ENCODE data around the gene KCNJ12.
"Not testable (repeated sequence)": the region's sequence is repeated elsewhere in the genome, so short reads cannot be mapped to it uniquely, and the experiment has no call there.

The KCNJ12 gene

GRCh38 chr17:21425736-21426135, 49.6 kb downstream of the KCNJ12 start:
- H3K9me3 ChIP-seq (ENCODE audit: low read depth, low read length), result no peaks in the 10 kb centered on the region
- TF ChIP-seq EZH2 (IDR thresholded peaks at IDR 0.05), result no peak
- TF ChIP-seq FOXP2 (optimal IDR thresholded peaks at IDR 0.05; ENCODE audit: control extremely low read depth, extremely low read length, insufficient read depth), result no peak
- TF ChIP-seq POLR2AphosphoS5 (IDR thresholded peaks at IDR 0.05; ENCODE audit: borderline replicate concordance, low read depth, low read length), result no peak
- no peak for DNase-seq (ENCODE audit: low read depth, low spot score)
- no peak overlapping the region for H3K27ac ChIP-seq
- H3K4me3 ChIP-seq, result no peak overlapping the region
- H3K9ac ChIP-seq (ENCODE audit: insufficient read length), result no peak overlapping the region
- H3K36me3 ChIP-seq (ENCODE audit: insufficient read depth, low read length), result no peaks in the 10 kb centered on the region

- not testable (repeated sequence) for H3K36me3 ChIP-seq (ENCODE audit: insufficient read depth, low read length); H3K4me3 ChIP-seq; H3K9ac ChIP-seq (ENCODE audit: insufficient read length); DNase-seq (ENCODE audit: low read depth, low spot score); H3K27ac ChIP-seq; H3K9me3 ChIP-seq (ENCODE audit: low read depth, low read length)
Measured at GRCh38 chr17:21426246-21426645, 50.1 kb downstream of the KCNJ12 start.

- not testable (repeated sequence) for H3K4me3 ChIP-seq; H3K27ac ChIP-seq; DNase-seq (ENCODE audit: low read depth, low spot score); H3K9me3 ChIP-seq (ENCODE audit: low read depth, low read length); H3K9ac ChIP-seq (ENCODE audit: insufficient read length); H3K36me3 ChIP-seq (ENCODE audit: insufficient read depth, low read length)
Measured at GRCh38 chr17:21426876-21427275, 50.7 kb downstream of the KCNJ12 start.

GRCh38 chr17:21427727-21428126, 51.6 kb downstream of the KCNJ12 start:
- not testable (repeated sequence) for H3K9me3 ChIP-seq (ENCODE audit: low read depth, low read length); H3K36me3 ChIP-seq (ENCODE audit: insufficient read depth, low read length); H3K9ac ChIP-seq (ENCODE audit: insufficient read length); H3K4me3 ChIP-seq; DNase-seq (ENCODE audit: low read depth, low spot score); H3K27ac ChIP-seq

- H3K9me3 ChIP-seq (ENCODE audit: low read depth, low read length); H3K9ac ChIP-seq (ENCODE audit: insufficient read length); DNase-seq (ENCODE audit: low read depth, low spot score); H3K36me3 ChIP-seq (ENCODE audit: insufficient read depth, low read length); H3K27ac ChIP-seq; H3K4me3 ChIP-seq: not testable (repeated sequence)
Measured at GRCh38 chr17:21428752-21429424, 52.7 kb downstream of the KCNJ12 start.

- not testable (repeated sequence) for H3K9me3 ChIP-seq (ENCODE audit: low read depth, low read length); H3K4me3 ChIP-seq; DNase-seq (ENCODE audit: low read depth, low spot score); H3K9ac ChIP-seq (ENCODE audit: insufficient read length); H3K36me3 ChIP-seq (ENCODE audit: insufficient read depth, low read length); H3K27ac ChIP-seq
Measured at GRCh38 chr17:21429921-21430628, 53.9 kb downstream of the KCNJ12 start.

GRCh38 chr17:21433971-21434370, 57.8 kb downstream of the KCNJ12 start:
- H3K36me3 ChIP-seq (ENCODE audit: insufficient read depth, low read length); H3K27ac ChIP-seq; H3K9me3 ChIP-seq (ENCODE audit: low read depth, low read length): not testable (repeated sequence)

DNA sequence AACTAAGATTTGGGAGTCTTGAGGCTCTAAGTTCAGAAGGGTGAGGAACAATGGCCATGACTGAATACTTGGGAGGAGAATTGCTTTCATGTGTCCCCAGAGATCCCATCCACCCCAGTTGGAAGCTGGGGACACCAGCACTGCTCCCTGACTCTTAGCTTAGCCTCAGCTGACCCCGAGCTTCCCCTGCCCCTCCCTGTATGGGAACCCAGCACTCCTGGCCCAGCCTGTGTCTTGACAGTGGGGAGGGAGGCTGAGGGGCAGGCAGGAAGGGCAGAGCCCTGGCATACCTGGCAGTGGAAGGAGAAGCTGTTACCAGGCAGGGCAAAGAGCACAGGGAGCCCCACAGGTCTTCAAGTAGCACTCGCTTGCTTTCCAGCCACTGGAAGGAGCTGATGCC, 58.8 kb downstream of the KCNJ12 start:
- not testable (repeated sequence) for H3K9ac ChIP-seq (ENCODE audit: insufficient read length); H3K9me3 ChIP-seq (ENCODE audit: low read depth, low read length); H3K27ac ChIP-seq; H3K4me3 ChIP-seq; H3K36me3 ChIP-seq (ENCODE audit: insufficient read depth, low read length); DNase-seq (ENCODE audit: low read depth, low spot score)

More at GRCh38 chr17:21433971-21434370, 57.8 kb downstream of the KCNJ12 start:
- not testable (repeated sequence) for H3K9ac ChIP-seq (ENCODE audit: insufficient read length); DNase-seq (ENCODE audit: low read depth, low spot score); H3K4me3 ChIP-seq

DNA sequence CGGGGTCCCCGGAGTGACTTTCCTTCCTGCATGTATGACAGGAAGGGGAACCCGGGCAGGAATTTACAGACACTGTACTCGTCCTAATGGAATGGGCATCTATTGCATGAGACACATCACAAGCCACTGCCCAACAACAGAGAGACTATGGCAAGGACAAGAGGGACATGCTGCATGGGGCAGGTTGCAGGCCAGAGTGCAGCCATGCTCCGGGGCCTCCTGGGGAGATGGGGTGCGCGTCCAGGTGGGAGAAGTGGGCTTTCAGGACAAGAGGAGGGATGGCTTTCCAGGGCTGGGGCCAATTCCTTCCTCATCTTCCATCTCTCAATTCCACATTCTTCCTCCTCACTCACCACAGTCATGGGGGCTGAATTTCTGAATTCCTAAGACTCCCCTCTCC, 60.3 kb downstream of the KCNJ12 start:
- H3K36me3 ChIP-seq (ENCODE audit: insufficient read depth, low read length); H3K4me3 ChIP-seq; H3K27ac ChIP-seq; H3K9ac ChIP-seq (ENCODE audit: insufficient read length); H3K9me3 ChIP-seq (ENCODE audit: low read depth, low read length); DNase-seq (ENCODE audit: low read depth, low spot score): not testable (repeated sequence)

DNA sequence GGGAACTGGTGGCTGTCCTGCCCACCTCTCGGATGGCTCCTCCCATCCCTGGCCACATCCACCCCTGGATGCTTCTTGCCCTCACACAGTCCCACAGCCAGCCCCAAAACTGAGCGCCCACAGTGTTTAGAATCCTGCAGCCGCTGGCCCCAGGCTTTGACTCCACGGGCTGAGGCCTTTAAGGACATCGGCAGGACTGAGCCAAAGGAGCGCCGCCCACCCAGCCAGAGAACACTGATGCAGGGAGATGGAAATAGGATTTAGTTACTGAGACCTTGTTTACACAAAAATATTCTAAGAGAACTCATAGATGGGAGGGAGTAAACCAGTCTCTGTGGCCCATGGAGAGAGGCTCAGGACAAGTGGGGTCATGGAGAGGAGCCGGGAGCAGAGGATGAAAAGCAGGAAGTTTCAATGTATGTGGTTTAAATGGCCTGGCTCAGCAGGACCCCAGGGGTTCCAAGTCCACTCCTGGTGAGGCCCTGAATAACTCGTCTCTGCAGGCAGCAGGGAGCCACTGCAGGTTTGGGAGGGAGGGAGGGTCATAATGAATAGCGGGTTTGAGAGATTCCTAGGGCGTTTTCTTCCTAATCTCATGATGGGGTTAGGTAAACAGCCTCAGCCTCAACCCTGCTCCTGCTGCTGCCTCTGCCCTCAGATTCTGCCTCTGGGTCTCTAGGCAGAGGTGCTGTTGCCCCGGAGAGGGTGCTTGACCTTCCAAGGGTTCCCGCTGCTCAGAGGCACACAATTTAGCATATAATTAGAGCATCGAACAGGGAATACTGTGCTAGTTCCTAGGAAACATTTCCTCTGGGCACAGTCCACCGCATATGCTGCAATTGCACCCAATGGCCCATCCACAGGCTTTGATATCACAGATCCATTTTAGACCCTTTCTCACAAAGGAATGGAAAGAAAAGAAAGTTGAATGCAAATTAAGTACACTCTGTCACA, 61.0 kb downstream of the KCNJ12 start:
- H3K27ac ChIP-seq; H3K9me3 ChIP-seq (ENCODE audit: low read depth, low read length); DNase-seq (ENCODE audit: low read depth, low spot score); H3K36me3 ChIP-seq (ENCODE audit: insufficient read depth, low read length); H3K9ac ChIP-seq (ENCODE audit: insufficient read length); H3K4me3 ChIP-seq: not testable (repeated sequence)

- H3K9me3 ChIP-seq (ENCODE audit: low read depth, low read length); H3K4me3 ChIP-seq; H3K36me3 ChIP-seq (ENCODE audit: insufficient read depth, low read length); H3K9ac ChIP-seq (ENCODE audit: insufficient read length); DNase-seq (ENCODE audit: low read depth, low spot score); H3K27ac ChIP-seq: not testable (repeated sequence)
Measured at GRCh38 chr17:21438316-21439014, 62.3 kb downstream of the KCNJ12 start.

DNA sequence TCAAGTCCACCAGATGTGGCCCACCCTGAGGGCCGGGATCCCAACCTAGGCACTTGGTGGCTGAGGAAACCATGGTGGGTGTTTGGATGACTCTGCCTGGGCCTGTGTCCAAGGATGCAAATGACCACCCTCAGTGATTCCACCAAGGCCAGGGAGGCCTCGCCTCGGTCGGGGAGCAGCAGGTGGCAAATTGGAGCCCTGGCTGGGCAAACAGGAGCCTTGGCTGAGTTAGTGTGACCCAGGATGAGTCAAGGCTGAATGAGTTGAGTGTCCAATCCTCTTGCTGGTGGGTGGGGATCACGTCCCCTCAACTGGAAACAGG, 62.8 kb downstream of the KCNJ12 start:
- not testable (repeated sequence) for H3K36me3 ChIP-seq (ENCODE audit: insufficient read depth, low read length); H3K9me3 ChIP-seq (ENCODE audit: low read depth, low read length); H3K27ac ChIP-seq; H3K9ac ChIP-seq (ENCODE audit: insufficient read length); H3K4me3 ChIP-seq; DNase-seq (ENCODE audit: low read depth, low spot score)
